Measurements from ENCODE around the gene COL18A1.
"Not testable (repeated sequence)": the region's sequence is repeated elsewhere in the genome, so short reads cannot be mapped to it uniquely, and the experiment has no call there.

COL18A1 gene

DNA sequence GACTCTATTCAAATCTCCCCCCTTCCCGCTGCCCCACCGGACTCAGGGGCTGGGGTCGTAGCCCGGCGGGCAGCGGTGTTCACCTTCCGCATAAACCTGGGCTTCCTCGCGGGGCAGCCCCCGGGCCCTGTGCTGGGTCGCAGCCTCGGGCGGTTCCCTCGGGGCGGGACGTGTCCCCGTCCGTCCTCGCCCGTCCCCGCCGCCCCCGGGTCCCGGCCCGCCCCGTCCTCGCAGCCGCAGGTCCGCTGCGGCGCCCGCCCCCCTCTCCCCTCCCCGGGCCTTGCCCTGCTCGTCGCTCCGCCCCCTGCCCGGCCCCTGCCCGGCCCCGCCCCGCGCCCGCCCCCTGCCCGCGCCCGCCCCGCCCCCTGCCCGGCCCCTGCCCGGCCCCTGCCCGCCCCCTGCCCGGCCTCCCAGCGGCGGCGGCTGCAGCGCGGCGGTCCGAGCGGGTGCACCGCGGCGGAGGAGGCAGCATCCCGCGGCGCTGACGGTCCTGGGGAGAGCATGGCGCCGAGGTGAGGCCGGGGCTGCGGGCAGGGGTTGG is at the start of gene COL18A1:
COL18A1 (plus strand) TSS at position 436 of the 541 bp plus-strand sequence; CDS start at position 502, 66 bp downstream.
- DNase-seq = no peak

DNA sequence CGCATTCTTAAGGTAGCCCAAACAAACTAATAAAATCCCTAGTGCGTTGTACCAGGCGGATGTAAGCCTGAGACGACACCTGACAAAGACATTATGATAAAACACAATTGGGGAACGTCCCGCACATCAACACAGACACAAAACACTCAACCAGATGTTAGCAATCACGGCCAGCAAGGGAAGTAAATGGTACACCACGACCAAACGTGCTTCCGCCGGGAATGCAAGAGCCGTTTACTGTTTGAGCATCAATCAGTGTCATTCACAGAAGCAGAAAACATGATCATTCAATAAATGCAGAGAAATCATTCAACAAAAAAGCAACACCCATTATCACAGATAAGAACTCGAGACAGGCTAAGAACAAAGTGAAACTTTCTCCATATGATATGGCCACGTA is 49.4 kb upstream of the COL18A1 start:
- DNase-seq = no peak

DNA sequence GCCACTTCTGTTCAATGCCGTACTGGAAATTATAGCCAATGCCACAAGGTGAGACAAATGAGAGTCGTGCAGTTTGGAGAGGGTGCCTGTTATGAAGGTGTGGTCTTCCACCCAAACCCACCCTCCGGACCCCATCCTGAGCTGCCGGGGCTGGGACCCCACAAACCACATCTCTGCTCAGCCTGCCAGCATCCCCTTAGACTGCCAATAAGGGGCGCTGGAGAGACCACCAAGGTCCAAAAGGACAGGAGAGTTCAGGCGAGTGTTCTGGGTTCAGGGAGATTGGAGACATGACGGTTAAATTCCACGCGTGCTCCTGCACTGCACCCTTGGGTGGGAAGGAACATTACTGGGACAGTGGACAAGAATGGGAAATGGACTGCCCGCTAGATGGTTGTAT is 48.7 kb upstream of the COL18A1 start:
- no peak for DNase-seq

DNA sequence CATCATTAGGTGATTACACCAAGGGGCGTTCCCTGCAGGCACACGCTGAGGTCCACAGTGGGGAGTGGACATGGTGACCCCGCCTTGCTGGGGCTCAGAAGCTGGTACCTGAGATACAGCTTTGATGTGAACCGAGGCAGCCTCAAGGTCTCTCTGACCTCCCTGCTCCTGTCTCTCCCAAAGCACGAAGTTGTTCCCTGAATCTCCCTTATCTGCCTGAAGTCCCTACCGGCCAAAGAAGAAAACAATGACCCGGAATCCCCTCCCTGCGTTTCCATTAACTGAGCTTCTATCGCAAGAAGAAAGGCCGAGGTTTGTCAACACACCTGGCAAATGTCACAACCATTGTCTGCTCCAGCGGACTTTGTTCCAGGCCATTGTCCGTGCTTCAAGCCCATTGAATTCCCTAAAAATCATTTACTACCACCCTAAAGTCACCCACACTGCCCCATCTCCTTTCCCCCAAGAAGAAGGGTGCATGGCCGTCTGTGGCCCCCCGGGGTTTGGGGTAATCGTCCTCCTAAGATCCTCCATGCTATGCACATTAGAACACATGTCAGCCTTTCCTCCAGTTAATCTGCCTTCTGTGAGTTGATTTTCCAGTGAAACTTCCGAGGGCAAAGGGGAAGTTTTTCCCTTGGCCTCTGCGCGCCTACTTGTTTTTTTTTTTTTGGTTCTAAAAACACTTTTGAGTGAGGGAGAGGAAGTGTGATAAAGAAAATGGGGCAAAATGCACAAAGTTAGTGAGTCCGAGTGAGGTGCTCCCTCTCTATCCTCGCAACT is 48.1 kb upstream of the COL18A1 start:
- DNase-seq = no peak

DNA sequence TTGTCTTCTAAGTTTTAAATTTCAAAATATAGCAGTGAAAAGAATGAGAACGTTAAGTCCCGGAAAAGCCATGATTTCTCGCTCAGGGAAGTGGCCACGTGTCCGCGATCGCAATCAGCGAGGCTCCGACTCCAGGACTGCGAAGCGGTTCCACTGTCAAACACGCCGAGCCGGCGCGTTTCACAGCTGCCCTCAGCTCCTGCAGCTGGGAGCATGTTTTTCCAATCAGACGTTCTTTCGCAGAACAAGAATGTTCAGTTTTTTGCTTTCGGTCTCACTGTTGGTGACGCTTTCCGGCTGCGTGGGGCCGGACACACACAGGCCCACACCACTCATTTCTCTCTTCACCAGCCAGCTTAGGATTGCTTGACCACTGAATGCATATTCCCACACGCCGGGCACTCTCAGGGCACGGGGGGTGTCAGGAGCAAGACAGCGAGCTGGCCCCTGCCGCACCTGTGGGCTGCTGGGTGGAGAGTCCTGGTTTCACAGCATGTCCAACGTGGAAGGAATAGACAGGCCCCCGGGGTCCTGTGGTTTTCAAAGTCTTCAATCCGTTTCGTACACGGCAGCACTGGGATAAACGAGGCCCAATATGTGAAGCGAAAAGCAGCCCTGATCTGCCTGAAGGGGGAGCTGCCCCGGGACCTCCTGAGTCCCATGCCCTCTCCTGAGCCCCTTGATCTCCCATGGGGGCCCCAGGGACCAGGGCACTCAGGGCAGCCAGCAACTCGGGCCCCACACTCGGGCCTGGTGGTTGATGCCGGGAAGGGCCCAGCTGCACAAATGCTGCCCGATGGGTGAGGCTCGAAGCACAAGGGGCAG is 47.3 kb upstream of the COL18A1 start:
- DNase-seq = no peak

DNA sequence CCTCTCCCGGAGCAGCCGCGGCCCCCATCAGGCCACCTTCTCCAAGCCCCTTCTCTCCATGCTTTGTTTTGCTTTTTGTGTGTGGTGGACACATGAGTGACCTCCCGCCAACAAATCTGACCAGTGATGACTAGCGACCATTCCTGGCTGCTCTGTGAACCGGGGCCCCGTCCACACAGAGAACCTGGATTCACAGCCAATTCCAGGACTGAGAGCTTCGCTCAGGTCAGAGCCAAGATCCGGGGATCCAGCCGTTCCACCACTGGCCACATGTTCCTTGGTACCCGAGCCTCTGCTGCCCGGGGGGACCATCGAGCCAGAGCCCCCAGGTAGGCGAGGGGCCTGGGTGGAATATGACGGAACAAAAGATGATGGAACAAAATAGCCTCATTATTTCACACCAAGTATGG is 46.7 kb upstream of the COL18A1 start:
- DNase-seq = no peak

DNA sequence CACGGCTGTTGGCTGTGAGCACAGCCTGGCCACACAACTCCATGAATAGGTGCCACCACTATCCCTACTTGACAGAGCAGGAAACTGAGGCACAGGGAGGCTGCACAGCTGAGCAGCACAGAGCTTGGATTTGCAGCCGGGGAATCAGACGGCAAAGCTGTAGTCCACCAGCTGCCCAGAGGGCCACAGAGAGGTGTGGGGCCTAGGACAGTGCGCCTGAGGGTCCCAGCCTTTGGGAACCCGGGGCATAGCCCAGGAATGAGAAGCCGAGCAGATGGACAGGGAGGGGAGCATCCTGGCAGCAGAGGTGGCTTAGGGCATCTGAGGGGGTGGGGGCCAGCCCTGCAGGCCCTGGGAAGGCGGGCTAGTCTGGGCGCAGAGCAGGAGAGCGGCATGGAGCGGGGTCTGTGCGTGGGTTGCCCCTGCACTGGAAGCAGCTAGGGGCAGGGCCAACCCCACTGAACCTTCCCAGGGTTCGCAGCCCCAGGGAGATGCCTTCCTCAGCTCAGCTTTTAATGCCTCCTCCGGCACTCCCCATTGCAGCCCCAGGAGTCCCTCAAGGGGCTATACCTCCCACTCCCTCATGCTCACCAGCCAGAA is 46.2 kb upstream of the COL18A1 start:
- DNase-seq = no peak

DNA sequence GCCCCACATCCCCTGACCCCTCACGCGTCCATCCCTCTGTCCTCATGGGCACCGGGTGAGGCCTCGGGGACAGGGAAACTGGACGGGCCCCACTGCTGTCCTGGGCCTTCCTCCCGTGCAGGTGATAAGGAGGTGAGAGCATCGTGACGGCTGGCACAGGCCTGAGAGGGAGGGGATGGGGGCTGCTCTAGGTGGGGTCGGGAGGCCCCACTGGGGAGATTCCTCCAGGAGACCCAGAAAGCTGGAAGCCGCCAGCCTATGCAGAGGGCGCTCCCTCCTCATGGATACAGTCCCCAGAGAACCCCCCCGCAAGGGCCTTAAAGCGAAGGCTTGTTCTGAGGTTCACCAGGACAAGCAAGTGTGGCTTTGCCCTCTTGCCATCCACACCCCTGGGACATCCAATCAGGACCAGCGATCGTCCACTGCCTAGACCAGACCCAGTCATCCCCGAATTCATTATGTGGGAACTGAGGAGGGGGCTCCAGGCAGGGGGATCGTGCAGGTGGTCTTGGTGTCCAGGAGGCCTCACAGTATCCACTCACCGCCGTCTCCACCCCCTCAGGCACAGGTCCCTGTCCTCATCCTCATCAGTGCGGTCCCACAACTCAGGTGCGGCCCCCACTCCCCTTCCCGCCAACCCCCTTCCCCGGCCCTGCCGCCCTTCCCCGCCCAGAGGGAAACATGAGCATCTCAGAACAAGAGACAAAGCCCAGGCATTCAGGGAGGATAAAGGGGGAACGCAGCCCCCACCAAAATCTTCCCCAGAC is 45.3 kb upstream of the COL18A1 start:
- DNase-seq = no peak

DNA sequence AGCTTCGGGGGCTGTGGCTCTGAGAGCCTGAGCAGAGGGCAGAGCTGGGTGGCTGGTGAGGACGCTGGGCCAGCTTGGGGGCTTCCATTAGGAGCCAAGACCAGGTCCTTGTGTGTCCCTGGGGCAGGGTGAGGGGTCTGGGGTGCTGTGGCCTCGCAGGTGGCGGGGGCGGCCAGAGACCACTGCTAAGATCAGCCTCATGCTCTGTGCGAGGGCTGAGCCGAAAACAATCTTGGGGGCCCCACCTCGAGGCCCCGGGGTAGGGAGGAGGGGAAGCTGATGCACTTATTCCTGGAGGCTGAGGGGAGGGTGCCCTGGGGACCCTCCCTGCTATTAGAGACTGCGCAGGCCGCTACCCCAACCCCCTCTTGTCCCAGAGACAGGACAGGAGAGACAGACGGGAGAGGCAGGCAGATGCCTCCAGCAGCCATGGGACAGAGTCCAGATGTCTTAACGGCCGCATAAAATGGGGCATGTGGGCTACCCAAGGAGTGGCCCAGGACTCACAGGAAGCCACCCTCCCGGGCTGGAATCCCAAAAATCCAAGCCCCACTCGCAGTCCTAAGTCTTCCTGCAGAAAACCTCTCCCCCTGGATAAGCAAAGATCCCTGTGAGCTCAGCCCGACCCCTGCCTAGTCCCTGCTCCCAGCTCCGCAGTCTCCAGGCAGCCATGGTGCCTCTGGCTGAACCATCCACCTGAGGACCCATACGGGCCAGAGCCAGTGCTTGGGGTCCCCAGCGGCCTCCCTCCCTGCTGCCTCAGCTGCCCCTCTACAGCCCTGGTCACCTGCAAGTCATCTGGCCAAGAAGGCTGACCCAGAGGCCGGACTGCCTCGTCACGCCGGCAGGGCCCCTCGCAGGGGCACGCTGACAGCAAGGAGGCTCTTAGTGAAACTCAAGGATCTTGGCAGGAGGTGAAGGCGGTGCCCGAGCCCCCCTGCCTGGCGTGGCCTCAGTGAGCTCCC is 43.6 kb upstream of the COL18A1 start:
- DNase-seq = no peak

DNA sequence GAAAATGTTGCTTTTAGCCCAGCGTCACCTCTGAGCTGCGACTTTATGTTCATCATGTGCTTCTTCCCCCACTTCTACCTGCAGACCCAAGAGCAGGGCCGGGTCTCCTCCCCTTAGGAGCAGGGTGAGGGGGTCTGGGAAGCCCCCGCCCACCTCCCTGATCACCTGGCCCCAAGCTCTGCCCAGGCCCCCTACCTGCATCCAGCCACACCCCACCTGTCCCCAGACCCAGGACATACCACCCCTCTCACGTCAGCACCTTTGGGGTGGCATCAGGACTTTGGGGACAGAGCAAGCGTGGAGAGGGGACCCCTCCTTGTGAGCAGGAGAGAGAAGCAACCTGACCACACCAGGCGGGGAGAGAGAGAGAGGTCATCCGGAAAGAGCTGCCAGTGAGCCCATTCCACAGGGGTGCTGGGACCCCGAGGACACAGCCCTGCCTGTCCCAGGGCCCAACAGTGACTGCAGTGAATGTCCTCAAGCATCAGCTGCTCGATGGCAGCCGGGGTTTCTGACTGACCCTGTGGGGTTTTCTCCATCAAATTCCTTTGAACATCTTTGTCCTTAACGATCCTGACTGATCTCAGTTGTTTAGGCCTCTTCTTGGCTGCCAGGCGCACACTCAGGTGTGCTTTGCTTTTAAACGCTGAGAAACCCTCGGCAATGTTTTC is 42.8 kb upstream of the COL18A1 start:
- DNase-seq = no peak

DNA sequence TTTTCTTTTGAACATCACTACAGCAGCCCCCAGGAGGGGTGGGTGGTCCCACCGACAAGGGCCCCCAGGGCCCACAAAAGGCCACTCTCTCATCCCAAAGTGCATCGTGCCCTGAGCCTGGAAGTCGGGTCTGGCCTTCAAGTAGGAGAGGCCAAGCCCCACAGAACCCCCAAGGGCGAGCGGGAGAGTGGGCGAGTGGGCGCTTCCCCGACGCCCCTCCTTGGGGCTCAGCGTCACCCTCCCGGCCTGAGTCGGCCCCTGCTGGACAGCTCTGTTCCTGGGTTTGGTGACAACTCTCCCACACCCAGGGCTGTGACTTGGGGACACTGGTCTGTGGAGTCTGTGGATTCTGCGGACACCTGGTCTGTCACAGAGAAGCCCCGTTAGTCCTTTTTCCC is 42.2 kb upstream of the COL18A1 start:
- no peak for DNase-seq

DNA sequence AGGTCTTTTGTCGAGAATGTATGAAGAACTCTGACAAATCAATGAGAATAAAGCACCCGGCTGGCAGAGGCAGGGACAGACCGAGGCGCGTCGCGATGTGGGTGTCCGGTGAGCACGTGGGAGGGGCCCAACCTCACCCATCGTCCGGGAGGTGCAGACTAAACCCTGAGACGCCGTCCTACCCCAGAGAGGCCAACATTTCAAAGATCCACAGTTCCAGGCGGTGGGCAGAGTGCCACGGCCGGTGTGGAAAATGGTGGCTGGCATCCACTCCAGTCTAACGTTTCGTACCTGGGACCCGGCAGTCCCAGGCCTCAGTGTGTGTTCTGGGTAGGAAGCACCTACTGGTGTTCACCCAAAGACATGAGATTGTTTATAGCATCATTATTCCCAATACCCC is 41.7 kb upstream of the COL18A1 start:
- DNase-seq = not testable (repeated sequence)

DNA sequence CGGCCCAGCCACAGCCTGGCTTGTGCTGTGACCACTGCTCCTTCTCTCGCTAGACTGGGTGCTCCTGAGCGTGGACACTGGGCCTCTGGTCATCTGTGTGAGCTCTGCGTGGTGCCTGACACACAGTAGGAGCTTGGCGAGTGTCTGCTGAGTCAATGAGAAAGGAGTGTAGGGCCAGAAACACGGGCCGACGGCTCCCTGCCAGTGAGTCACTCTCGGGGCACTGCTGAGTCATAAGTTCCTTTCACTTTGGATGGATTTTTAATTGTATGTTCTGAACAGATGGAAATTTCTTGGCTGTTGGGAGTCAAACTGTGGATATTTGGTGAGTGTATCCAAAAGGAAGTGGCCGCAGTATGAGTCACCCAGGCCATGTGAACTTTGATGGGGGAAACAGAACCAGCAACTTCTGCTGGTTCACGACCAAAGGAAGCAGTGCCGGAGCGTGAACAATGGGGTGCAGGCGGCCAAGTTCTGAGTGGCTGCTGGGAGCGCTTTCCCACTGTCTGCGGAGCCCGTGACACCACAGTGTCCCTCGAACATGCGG is 41.0 kb upstream of the COL18A1 start:
- no peak for DNase-seq

DNA sequence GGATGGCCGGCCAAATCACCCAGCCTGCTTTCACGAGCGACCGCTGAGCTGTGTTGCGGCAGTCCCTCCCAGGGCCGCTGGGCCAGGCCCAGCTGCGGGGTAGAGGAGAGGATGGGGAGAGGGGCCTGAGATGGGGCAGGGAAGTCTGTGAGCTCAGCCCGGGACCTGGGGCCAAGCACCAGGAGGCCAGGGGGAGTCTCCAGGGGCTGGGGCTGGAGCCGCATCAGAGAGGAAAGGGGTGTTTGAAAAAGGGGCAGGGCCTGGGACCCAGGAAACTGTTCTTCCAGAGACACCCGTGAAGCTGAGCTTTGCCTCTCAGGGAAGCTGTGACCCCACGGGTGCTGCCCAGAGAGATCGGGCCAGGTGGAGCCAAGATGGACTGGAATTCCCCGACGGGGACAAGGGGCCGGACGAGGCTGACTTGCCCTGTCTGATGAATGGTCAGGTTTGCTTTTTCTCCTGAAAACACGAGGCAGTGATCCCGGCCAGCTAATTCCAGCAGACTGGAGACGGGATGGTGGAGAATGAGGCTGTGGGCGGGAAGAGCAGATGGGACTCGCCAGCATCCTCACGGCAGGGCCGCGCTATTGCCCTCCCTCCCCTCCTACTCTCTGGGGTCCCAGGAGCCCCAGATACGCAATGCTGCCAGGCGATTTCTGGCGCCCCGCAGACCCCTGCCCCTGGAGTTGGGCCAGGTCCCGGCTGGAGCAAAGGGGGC is 40.3 kb upstream of the COL18A1 start:
- DNase-seq = no peak

DNA sequence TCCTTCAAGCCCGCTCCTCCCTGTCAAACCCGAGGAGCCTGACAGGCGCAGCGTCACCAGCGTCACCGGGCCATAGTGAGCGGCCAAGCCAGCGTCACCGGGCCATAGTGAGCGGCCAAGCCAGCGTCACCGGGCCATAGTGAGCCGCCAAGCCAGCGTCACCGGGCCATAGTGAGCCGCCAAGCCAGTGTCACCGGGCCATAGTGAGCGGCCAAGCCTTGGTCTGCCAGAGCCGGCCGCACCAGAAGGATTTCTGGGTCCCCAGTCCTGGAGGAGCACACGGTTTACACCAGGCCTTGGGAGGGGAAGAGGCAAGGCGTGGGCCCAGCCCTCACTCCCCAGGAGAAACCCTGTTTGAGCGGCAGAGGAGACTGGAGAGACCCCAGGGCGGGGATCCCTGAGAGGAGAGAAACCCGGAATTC is 39.8 kb upstream of the COL18A1 start:
- DNase-seq = no peak

DNA sequence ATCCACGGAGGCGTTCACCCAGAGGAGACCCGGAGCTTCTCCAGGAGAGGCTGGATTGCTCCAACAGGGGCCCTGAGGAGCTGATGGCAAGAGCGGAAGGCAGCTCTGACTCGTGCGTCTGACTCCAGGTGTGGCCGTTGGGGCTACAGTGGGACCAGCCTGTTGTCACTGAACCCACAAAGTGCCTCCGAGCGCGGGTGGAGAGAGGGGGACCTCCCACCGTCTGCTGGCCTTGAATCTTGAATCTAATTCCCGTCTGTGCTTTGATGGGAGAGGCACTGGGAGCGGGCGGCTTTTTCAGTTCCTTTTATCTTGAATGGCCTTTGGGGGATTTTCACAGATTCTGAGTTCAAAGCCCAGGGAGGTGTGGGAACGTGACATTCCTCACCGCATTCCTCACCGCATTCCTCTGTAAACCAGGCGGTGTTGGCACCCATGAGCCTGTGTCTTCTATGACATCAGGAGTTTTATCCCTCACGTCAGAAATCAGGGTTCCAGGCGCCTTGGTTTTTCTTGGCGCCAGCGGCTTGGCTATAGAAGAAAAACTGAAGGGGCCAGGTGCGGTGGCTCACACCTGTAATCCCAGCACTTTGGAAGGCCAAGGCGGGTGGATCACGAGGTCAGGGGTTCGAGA is 39.2 kb upstream of the COL18A1 start:
- no peak for DNase-seq

DNA sequence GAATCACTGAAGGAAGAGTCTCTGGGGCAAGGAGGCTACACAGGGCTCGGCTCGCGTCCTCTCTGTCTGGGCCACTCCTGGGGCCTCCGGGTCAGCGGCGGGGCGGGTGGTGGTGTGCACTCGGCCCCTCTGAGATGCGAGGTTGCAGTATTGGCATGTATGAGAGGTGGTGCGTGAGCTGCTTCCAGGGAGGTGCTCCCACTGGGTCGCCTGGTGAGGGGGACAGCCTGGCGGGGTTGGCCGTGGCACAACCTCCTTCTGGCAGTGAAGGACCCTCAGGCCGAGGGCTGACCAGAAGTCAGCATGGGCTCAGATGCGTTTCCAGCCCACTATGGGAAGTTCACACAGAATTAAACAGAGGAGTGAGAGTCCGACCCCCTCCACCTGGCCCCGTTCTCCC is 38.5 kb upstream of the COL18A1 start:
- no peak for DNase-seq

DNA sequence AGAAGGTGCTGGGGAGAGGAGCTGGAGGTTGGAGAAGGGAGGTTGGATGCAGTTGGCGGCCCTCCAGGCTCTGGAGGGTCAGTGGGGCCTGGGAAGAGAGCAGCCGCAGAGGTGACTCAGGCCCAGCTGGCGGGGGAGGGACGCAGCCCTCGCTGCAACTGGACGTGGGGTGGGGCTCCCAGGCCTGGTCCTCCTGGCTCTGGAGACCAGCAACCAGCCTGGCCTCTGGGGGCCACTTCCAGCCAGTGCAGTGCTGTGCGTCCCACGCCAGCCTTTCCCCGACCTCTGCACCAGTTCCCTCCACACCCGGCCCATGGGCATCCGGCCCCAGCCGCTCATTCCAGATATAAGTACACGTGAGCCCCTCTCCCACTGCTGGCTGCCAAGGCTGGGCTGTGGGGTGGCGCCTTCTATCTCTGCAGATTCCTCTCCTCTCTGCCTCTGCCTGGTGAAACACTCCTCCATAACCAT is 38.0 kb upstream of the COL18A1 start:
- DNase-seq = no peak

Data from NCI-H1417 treated with DMSO at 0.1 percent for 48 hours (cell line).